ENCODE measurements around the gene GDPD4. TPM values are rescaled to one million over a fixed set of nuclear protein-coding genes. Genes with fewer than 3 reads are reported as not detected.

The GDPD4 gene
- total RNA-seq, 2 donors from 2014 or later: not detected

DNA sequence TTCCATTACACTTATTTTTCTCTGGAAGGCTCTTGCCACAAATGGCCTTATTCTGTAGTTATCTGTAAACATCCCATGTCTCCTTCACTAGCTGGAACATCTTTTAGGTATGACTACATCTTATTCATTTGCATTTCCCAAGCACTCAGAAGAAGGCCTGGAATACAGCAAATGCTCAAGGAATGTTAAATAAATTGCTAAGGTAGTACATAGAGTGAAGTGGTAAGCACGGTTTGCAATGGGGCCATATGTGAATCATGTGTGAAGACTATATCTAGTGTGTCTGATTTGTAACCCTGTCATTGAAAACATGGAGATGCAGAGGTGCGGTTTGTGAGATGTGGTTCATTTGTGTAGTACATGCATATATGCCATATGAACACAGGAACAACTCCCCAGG is 33.5 kb downstream of the GDPD4 start:
- H3K9me3 Mint-ChIP-seq: peaks cover 5 to 6% of the 10 kb centered on the region in 2 donors

DNA sequence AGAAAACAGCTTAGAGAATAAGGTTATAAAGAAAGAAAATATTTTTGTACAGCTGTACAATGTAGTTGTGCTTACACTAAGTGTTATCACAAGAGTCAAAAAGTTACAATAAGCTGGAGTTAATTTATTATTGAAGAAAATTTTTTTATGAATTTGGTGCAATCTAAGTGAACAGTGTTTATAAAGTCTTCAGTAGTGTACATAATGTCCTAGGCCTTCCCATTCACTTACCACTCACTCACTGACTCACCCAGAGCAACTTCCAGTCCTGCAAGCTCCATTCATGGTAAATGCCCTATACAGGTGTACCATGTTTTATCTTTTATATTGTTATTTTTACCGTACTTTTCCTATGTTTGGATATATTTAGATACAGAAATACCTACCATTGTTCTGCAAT is 34.7 kb downstream of the GDPD4 start:
- no peak overlapping the region for H3K27ac Mint-ChIP-seq
- ATAC-seq (no peak), DNase-seq (ENCODE audit: low spot score in 2 of 2) (no peak)
- H3K9me3 Mint-ChIP-seq: peaks cover 5 to 6% of the 10 kb centered on the region in 2 donors
- peaks cover 6 to 8% of the 10 kb centered on the region in 2 donors for H3K36me3 Mint-ChIP-seq

More for the DNA sequence above, 33.5 kb downstream of the GDPD4 start:
- Mint-ChIP-seq H3K36me3 (no peaks in the 10 kb centered on the region), H3K27ac (no peak overlapping the region)
- DNase-seq (ENCODE audit: low spot score in 2 of 2) (no peak), ATAC-seq (no peak)

DNA sequence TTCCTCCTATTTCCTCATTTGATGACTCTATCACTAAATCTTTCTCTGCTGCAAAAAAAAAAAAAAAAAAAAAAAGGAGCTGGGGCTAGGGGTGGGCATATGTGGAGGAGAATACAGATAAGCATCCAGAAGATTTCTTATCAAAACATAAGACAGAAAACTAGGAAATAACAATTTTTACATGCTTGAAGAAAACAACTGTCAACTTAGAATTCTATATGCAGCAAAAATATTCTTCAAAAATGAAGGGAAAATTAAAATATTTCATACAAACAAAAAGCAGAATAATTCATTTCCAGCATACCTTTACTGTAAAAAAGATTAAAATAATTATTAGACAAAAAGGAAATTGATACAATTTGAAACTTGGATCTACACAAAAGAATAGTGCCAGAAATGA is 38.7 kb downstream of the GDPD4 start:
- Mint-ChIP-seq H3K36me3 (peaks cover 6 to 8% of the 10 kb centered on the region in 2 donors), H3K9me3 (peaks cover 6 to 10% of the 10 kb centered on the region in 2 donors), H3K27ac (no peak overlapping the region)
- no peak for ATAC-seq
- no peak for DNase-seq (ENCODE audit: low spot score in 2 of 2)

DNA sequence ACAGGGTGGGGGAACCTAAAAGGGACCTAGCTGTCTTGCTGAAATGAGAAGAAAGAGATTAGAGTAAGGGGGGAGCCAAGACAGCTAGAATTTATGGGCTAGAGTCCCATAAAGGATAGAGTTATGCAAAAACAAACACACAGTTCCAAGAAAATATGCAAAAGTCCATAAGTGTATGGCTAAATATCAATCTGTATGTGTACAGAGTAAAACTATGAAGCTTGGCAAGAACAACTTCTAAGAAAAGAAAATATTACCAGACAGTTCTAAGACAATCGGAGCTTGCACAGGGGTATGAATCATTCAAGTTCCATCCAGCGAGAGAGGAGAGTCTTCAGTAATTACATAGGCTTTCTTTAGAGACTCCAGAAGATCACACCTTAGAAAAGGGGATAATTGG is 41.8 kb downstream of the GDPD4 start:
- ATAC-seq: no peak
- no peak overlapping the region for H3K27ac Mint-ChIP-seq
- H3K36me3 Mint-ChIP-seq: peaks cover 6 to 8% of the 10 kb centered on the region in 2 donors
- peaks cover 6 to 13% of the 10 kb centered on the region in 2 donors for H3K9me3 Mint-ChIP-seq
- DNase-seq (ENCODE audit: low spot score in 2 of 2): no peak

DNA sequence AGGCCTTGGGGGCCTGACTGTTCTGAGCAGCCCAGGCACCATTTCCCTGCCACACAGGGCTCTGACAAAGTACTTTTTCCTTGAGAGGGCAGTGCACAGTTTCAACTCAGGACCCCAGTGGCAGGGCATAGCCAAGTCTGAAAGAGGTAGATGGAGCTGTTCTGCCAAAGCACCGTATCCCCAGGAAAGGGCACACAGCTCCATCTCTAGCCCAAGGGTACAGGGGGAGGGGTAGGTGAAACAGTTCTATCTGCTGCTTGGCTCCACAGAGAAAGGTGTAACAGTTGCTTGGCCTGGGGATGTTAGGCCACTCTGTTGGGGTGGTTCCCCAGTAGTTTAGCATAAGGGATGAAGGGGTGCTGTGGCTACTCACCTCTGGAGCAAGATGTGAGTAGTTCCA is 47.8 kb downstream of the GDPD4 start:
- peaks cover 14 to 17% of the 10 kb centered on the region in 2 donors for H3K9me3 Mint-ChIP-seq
- DNase-seq (ENCODE audit: low spot score in 2 of 2): no peak
- H3K36me3 Mint-ChIP-seq: peaks cover 11 to 20% of the 10 kb centered on the region in 2 donors
- ATAC-seq: no peak
- no peak overlapping the region for H3K27ac Mint-ChIP-seq

DNA sequence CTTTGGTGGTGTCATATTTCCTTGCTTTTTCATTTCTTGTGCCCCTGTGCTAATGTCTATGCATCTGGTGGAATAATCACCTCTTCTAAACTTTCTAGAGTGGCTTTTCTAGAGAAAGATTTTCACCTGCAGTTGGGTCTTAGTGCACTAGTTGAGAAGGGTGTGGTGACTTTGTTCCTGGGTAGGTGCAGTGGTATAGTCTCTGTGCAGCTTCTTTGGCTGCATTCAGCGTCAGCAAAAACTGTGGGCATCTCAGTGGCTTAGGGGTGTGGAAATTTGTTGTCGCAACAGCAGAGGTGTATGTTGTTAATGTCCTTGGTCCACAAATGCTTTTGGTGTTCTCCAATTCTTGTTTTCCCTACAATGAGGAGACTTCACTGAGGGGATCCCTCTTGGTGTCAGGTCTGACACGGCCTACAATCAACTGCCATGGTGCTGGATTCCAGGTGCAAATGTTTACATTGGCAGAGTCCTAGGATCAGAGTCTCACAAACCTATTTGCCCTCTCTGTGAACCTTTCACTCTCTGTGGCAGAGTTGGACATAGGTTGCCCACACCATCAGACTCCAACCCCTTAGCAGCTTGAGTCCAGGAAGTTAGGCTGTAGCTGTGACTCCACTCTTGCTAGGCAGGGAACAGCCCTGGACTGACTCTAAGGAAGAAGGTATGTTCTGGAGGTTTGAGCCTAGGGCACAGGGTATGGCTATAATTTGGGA is 48.8 kb downstream of the GDPD4 start:
- no peak for DNase-seq (ENCODE audit: low spot score in 2 of 2)
- Mint-ChIP-seq H3K36me3 (peaks cover 11 to 20% of the 10 kb centered on the region in 2 donors), H3K27ac (no peak overlapping the region)

DNA sequence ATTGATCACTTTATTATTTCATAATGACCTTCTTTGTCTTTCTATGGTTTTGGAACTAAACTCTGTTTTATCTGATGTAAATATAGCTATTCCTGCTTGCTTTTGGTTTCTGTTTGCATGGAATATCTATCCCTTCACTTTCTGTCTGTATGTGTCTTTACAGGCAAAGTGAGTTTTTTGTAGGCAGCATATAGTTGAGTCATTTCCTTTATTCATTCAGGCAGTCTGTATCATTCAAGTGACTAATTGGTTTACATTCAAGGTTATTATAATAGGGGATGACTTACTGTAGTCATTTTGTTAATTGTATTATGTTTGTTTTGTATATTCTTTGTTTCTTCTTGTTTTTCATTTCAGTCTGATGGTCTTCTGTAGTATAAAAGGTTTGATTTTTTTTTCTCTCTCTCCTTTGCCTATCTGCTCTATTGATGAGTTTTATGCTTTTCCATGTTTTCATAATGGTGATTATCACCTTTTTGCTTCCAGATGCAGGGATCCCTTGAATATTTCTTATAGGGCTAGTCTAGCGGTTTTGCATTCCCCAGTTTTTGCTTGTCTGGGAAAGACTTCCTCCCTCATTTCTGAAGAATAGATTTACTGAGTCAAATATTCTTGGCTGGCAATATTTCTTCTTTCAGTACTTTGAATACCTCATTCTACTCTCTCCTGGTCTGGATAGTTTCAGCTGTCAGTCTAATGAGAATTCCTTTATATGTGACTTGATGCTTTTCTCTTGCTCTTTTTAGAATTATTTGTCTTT is 50.4 kb downstream of the GDPD4 start:
- Mint-ChIP-seq H3K9me3 (peaks cover 14 to 17% of the 10 kb centered on the region in 2 donors), H3K27ac (no peak overlapping the region), H3K36me3 (peaks cover 11 to 20% of the 10 kb centered on the region in 2 donors)
- ATAC-seq (peak; percentile 97 to 99), DNase-seq (ENCODE audit: low spot score in 2 of 2) (no peak)

More for the DNA sequence above, 48.8 kb downstream of the GDPD4 start:
- peaks cover 14 to 17% of the 10 kb centered on the region in 2 donors for H3K9me3 Mint-ChIP-seq
- ATAC-seq: no peak

DNA sequence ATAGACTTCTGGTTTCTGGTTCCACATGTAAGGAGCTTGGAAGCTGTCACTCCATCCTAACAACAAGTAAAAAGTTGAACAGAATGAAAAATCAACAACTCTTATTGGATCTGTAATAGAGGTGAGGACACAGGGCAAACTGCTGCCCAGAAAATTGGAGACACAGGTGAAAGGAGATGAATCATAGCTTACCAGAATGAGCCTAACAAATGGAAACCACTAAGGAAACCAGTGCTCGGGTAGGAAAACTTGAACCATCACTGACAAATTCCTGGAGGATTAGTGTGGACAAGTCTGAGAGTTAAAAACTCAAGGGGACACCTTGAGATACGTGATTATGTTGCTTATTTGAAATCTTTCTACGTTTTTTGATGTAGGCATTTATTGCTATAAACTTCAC is 52.1 kb downstream of the GDPD4 start:
- DNase-seq (ENCODE audit: low spot score in 2 of 2): no peak
- no peak for ATAC-seq
- Mint-ChIP-seq H3K36me3 (peaks cover 11 to 20% of the 10 kb centered on the region in 2 donors), H3K9me3 (peaks cover 10 to 17% of the 10 kb centered on the region in 2 donors), H3K27ac (no peak overlapping the region)

DNA sequence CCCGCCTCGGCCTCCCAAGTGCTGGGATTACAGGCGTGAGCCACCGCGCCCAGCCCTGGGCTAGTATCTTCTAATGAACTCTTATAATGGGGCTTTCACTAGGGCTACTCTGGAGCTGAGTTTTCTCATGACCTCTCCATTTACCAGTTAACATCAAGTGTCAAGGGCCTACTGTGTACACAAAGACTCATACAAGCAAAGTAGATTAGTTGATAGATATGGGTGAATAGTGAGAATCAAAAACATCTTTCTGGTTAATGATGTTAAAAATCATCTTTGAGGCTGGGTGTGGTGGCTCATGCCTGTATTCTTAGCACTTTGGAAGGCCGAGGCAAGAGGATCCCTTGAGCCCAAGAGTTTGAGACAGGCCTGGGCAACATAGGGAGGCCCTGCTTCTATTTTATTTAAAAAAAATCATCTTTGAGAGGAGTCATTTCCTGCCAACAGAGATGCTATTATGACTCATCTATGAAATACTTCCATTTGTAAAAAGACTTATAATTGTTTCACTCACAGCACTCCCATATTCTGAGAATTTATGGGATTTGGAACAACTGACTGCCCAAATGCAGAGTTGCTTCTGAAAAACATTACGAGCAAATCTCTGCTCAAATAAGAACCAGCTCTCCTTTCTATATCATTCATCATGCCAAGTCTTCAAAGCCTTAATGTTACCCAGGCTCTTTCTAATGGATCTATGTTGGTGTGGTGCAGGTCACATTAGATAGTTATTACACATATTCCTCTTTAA is 57.0 kb downstream of the GDPD4 start:
- H3K36me3 Mint-ChIP-seq: no peaks in the 10 kb centered on the region
- DNase-seq (ENCODE audit: low spot score in 2 of 2) (peak in 1 of 2 donors; percentile 6), ATAC-seq (peak; percentile 53 to 58)
- peak overlapping the region in 1 of 2 donors; percentile 69 for H3K27ac Mint-ChIP-seq
- H3K9me3 Mint-ChIP-seq: no peaks in the 10 kb centered on the region

DNA sequence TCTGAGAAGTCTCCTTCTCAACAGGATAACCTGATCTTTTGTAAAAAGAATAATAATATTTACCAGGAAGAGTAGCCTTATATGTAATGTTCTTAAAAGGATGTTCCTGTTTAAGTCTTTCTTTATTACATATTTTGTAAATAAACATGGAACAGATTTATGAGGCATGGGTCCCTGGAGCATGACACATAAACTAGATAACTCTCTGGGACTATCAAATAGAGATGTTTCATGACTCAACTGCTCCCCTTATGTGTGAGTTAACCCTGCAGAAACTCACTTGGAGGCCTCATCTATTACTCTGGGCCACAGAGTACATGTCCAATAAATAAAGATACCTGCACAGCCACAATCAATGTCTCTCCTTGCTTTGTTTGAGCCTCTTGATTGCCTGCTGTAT is 64.6 kb downstream of the GDPD4 start:
- Mint-ChIP-seq H3K36me3 (no peaks in the 10 kb centered on the region), H3K27ac (no peak overlapping the region), H3K9me3 (no peaks in the 10 kb centered on the region)
- no peak for ATAC-seq
- no peak for DNase-seq (ENCODE audit: low spot score in 2 of 2)

DNA sequence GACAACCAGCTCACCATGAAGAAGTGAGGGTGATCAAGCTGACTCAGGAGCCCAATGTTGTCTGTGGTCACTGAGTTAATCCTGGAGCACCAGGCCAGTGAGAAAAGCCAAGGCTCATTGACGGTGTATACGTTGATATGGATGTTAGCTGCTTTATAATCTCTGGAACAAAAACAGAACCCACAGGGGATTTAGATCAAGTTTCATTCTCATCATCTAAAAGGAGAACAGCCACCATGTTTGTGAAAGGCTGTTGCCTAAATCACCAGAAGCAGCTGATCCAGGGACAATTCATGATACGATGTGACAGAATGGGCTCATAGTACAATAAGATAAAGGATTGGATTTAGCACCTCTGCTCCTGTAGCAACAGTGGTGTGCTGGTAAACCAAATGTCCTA is 68.5 kb downstream of the GDPD4 start:
- no peak for DNase-seq (ENCODE audit: low spot score in 2 of 2)
- no peak for ATAC-seq
- no peak overlapping the region for H3K27ac Mint-ChIP-seq
- H3K36me3 Mint-ChIP-seq: no peaks in the 10 kb centered on the region
- H3K9me3 Mint-ChIP-seq: no peaks in the 10 kb centered on the region

DNA sequence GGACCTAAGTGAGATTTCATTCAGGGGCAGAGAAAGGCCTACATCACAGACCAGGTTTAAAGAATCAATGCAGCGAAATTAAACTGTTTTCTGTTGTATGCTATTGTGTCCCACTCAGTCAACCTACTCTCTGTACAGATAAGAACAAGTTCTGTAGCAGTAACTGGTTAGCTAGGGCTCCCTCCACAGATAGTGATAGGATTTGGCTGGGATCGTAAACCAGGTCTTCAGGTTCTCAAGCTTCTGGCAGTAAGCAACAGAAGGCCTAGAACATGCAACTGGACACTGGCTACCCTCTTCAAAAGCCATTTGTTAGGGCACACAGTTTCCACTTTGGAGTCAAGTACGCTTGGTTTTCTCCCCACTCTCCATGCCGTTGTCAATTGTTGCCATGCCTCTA is 69.2 kb downstream of the GDPD4 start:
- Mint-ChIP-seq H3K36me3 (no peaks in the 10 kb centered on the region), H3K27ac (no peak overlapping the region), H3K9me3 (no peaks in the 10 kb centered on the region)
- DNase-seq (ENCODE audit: low spot score in 2 of 2) (no peak), ATAC-seq (no peak)

DNA sequence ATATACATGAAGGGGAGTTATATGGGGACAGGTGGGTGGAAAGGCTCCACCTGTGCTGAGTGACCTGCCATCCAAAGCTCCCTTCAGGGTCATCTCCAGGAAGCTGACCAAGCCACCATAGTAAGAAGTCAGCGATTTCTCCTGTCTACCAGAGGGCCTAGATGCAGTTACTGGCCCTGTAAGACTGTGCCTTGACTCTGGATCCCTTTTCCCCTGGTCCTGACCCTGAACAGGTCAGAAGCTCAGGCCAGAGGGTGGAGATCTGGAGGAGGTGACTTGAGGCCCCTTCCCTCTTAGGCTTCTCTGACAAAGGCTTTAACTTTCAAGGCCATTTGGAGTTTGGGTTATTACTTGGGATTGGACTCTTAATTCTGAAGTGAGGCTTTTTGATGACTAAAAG is 69.7 kb downstream of the GDPD4 start:
- Mint-ChIP-seq H3K27ac (no peak overlapping the region), H3K36me3 (no peaks in the 10 kb centered on the region), H3K9me3 (no peaks in the 10 kb centered on the region)
- no peak for ATAC-seq
- no peak for DNase-seq (ENCODE audit: low spot score in 2 of 2)

DNA sequence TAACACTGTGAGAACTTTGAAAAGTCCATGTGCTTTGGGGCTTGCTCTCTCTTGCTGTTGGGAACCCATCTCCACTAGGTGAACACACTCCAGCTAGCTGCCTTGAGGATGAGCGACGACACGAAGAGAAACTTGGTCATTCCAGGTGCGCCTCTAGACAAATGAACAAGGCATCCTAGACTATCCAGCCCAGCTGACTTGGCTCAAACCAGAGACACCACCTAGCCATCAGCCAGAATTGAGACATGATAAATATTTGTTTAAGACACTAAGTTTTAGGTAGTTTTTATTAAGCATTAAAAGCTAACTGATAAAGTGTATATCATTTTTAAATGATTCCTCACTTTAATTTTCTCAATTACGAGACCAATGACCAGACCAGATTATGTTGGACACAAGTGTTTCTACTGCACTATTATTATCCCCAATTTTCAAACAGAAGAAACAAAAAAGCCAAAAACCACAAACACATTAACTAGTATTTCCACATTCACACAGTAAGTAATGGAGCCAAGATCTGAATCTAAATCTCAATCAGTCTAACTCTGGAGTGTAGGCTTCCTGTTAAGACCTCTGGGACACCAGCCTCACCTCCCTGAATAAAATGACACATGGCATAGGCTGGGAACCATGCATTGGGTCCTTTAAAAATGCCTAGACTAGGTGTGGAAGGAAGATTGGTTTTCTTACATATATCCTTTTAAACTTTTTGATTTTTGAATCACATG is 70.4 kb downstream of the GDPD4 start:
- H3K9me3 Mint-ChIP-seq: no peaks in the 10 kb centered on the region
- no peak for ATAC-seq
- H3K27ac Mint-ChIP-seq: no peak overlapping the region
- no peaks in the 10 kb centered on the region for H3K36me3 Mint-ChIP-seq
- DNase-seq (ENCODE audit: low spot score in 2 of 2): no peak

DNA sequence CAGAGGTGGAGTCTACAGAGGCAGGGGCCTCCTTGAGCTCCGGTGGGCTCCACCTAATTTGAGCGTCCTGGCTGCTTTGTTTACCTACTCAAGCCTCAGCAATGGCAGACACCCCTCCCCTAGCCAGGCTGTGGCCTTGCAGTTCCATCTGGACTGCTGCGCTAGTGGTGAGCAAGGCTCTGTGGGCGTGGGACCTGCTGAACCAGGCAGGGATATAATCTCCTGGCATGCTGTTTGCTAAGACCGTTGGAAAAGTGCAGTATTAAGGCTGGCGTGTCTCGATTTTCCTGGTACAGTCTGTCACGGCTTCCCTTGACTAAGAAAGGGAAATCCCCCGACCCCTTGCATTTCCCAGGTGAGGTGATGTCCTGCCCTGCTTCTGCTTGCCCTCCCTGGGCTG is 77.7 kb downstream of the GDPD4 start:
- ATAC-seq (no peak), DNase-seq (ENCODE audit: low spot score in 2 of 2) (no peak)
- Mint-ChIP-seq H3K9me3 (peaks cover 0 to 4% of the 10 kb centered on the region in 2 donors), H3K27ac (no peak overlapping the region), H3K36me3 (no peaks in the 10 kb centered on the region)

DNA sequence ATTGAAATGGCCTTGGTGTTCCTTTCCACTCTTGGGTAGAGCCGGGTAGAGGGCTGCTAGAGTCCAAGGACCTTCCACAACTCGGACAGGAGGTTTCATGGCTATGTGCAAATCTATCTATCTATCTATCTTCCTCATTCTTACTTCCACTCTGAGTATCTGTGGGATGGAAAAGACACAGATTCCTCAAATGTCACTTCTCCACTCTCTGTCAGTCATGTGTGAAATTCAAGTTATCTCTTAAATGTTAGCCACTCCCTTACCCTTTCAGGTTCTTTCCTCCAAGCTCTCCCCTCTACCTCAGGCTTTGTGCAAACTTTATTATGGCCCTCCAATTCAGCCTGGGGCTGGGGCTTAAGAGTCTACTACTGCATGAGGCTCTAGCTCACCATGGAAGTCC is 84.3 kb downstream of the GDPD4 start:
- H3K9me3 Mint-ChIP-seq: peaks cover 0 to 4% of the 10 kb centered on the region in 2 donors
- DNase-seq (ENCODE audit: low spot score in 2 of 2) (no peak), ATAC-seq (no peak)
- H3K27ac Mint-ChIP-seq: no peak overlapping the region
- H3K36me3 Mint-ChIP-seq: no peaks in the 10 kb centered on the region
